HPDE6-E6E7 (cell line): ENCODE results near the gene JPT2.

Source experiments
- DNase-seq: peaks from one replicate; pipeline ENCODE4 v3.0.0; 2011; ENCODE audit warnings: missing footprints; ENCODE audit errors: extremely low spot score

The JPT2 gene, protein sequence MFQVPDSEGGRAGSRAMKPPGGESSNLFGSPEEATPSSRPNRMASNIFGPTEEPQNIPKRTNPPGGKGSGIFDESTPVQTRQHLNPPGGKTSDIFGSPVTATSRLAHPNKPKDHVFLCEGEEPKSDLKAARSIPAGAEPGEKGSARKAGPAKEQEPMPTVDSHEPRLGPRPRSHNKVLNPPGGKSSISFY

GRCh38 chr16:1677942-1678499, at the start of gene JPT2:
JPT2 (plus strand) TSS chr16:1678279; CDS start chr16:1678313, 34 bp downstream.
- peak; percentile 95 for DNase-seq

- no peak for DNase-seq
Measured at GRCh38 chr16:1630450-1631213, 47.4 kb upstream of the JPT2 start.

GRCh38 chr16:1631230-1631629, 46.8 kb upstream of the JPT2 start:
- no peak for DNase-seq

- DNase-seq: no peak
Measured at GRCh38 chr16:1631931-1632637, 46.0 kb upstream of the JPT2 start.

GRCh38 chr16:1632638-1632970, 45.5 kb upstream of the JPT2 start:
- DNase-seq: no peak

- DNase-seq: no peak
Measured at GRCh38 chr16:1633310-1633709, 44.8 kb upstream of the JPT2 start.

- no peak for DNase-seq
Measured at GRCh38 chr16:1634541-1634940, 43.5 kb upstream of the JPT2 start.

DNA sequence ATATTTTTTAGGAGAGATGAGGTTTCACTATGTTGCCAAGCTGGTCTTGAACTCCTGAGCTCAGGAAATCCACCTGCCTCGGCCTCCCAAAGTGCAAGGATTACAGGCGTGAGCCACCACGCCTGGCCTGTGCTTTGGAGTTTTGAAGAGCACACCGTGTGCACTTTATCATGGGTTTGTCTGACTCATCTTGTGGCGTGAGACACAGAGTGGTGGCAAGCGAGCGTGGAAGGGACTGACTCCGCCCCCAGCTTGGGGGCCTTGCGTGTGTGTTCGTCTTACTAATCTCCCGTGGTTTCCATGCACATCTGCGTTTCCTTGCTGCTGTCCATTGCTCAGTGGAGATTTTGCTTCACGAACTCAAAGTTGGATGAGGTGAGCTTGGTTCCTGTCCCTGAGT, 43.0 kb upstream of the JPT2 start:
- no peak for DNase-seq

DNA sequence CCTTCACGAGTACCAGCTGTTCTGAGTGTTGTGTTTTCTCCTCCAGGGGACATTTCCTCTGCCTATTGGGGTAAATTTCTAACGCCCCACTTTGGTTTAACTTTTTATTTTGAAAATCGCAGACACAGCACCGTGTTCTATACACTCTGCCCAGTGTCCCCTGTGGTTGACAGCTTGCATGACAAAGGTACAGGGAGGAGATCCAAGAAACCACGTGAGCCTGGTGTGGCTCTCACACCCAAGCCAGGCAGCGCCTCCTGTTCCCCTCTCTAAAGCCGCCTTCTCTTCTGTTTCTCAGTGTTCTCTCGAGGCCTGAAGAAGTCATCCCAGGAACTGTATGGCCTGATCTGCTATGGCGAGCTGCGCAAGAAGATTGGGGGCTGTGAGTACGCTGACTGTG, 40.6 kb upstream of the JPT2 start:
- DNase-seq: no peak

GRCh38 chr16:1638757-1639156, 39.3 kb upstream of the JPT2 start:
- no peak for DNase-seq

- no peak for DNase-seq
Measured at GRCh38 chr16:1639282-1639681, 38.8 kb upstream of the JPT2 start.

DNA sequence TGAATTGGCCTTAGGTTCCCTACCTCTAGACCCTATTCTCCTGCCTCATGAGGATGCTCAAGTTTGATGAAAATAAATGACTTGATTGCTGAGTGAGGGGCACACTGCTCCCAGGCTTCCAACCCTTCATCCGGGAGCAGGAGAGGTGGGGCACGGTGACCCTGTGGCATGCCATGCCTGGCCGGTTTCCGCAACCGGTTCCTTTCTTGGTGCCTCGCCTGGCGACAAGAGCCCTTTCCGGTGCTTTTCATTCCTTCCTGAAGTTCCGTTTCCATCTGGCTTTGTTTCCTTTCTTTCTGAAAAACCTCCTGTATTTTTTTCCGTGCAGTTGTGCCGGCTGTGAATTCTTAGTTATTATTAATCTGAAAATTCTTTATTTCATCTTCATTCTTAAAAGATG, 38.2 kb upstream of the JPT2 start:
- DNase-seq: no peak

GRCh38 chr16:1640261-1640941, 37.7 kb upstream of the JPT2 start:
- no peak for DNase-seq

- no peak for DNase-seq
Measured at GRCh38 chr16:1641261-1641660, 36.8 kb upstream of the JPT2 start.

- no peak for DNase-seq
Measured at GRCh38 chr16:1642148-1642547, 35.9 kb upstream of the JPT2 start.

GRCh38 chr16:1642753-1643152, 35.3 kb upstream of the JPT2 start:
- DNase-seq: no peak

- DNase-seq: no peak
Measured at GRCh38 chr16:1643521-1643920, 34.6 kb upstream of the JPT2 start.

- DNase-seq: peak; percentile 53
Measured at GRCh38 chr16:1645914-1646525, 32.1 kb upstream of the JPT2 start.

DNA sequence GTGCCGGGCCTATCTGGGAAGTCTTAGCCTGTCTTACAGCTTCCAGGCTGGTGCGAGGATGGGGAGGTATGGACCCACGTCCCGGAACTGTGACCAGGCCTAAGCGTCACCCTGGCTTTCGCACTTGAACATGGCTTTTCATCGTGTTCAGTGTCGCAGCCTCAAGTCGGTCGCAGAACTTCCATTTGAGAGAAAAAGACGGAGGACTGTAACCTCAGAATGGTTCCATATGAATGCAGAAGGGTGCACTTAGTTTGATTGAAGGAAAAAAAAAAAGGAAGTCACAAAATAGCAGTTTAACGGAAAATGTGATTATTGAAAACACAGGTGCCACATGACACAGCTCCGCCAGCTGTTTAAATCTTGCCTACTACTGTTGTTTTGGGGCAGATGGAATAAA, 30.2 kb upstream of the JPT2 start:
- DNase-seq: no peak

DNA sequence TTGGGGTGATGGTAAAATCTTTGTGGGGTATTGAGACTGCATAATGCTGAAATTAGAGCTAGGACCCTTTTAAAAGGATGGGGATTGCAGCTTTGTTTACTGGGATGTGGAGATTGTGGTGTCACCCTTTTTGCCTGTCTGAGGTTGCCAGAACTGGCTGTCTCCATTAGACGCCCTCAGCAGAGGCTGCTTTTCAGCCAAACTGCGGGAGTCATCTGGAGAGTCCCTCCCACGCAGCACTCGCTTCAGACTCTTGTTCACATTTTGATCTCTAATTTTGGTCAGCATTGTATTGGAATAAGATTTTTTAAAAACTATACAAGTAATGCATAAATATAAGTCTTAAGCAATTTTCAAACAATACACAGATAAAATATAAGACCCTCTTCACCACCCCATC, 27.9 kb upstream of the JPT2 start:
- DNase-seq: no peak

DNA sequence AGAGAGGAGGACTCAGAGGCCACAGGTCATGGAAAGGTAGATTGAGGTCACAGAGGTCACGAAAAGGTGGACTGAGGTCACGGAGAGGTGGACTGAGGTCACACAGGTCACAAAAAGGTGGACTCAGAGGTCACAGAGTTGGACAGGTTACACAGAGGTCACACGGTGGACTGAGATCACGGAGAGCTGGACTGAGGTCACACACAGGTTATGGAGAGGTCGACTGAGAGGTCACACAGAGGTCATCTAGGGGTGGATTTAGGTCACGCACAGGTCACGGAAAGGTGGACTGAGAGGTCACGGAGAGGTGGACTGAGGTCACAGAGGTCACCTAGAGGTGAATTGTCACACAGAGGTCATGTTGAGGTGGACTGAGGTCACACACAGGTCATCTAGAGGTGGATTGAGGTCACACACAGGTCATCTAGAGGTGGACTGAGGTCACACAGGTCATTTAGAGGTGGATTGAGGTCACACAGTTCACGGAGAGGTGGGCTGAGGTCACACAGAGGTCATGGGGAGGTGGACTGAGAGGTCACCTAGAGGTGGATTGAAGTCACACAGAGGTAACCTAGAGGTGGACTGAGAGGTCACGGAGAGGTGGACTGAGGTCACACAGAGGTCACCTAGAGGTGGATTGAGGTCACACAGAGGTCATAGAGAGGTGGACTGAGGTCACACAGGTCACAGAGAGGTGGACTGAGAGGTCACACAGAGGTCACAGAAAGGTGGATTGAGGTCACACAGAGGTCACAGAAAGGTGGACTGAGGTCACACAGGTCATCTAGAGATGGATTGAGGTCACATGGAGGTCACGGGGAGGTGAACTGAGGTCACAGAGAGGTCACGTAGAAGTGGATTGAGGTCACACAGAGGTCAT, 26.7 kb upstream of the JPT2 start:
- DNase-seq: no peak
